GM19099 (cell line): Measurements from ENCODE around the gene PLXNA1.

Experiments used
- POLR2A ChIP-seq: IDR thresholded peaks from 3 replicates; pipeline ENCODE4 v1.6.1; 2011; ENCODE audit warnings: low read depth; ENCODE audit not compliant: insufficient read length; ENCODE audit errors: extremely low read depth

Gene PLXNA1

GRCh38 chr3:126959921-126960603 lies 22.9 kb upstream of the PLXNA1 start:
- no peak for TF ChIP-seq POLR2A

- no peak for TF ChIP-seq POLR2A
Measured at GRCh38 chr3:126960604-126960995, 22.3 kb upstream of the PLXNA1 start.

- TF ChIP-seq POLR2A = no peak
Measured at GRCh38 chr3:126961191-126961790, 21.6 kb upstream of the PLXNA1 start.

GRCh38 chr3:126961791-126962461 lies 21.0 kb upstream of the PLXNA1 start:
- TF ChIP-seq POLR2A = no peak

- TF ChIP-seq POLR2A = no peak
Measured at GRCh38 chr3:126962756-126963155, 20.2 kb upstream of the PLXNA1 start.

- TF ChIP-seq POLR2A = no peak
Measured at GRCh38 chr3:126963261-126964190, 19.4 kb upstream of the PLXNA1 start.

GRCh38 chr3:126964261-126964660 lies 18.7 kb upstream of the PLXNA1 start:
- TF ChIP-seq POLR2A = no peak

- TF ChIP-seq POLR2A = no peak
Measured at GRCh38 chr3:126964950-126965349, 18.0 kb upstream of the PLXNA1 start.

GRCh38 chr3:126965526-126966080 lies 17.3 kb upstream of the PLXNA1 start:
- no peak for TF ChIP-seq POLR2A

- no peak for TF ChIP-seq POLR2A
Measured at GRCh38 chr3:126967386-126967785, 15.5 kb upstream of the PLXNA1 start.

GRCh38 chr3:126968391-126969390 lies 14.2 kb upstream of the PLXNA1 start:
- no peak for TF ChIP-seq POLR2A

GRCh38 chr3:126969586-126969985 lies 13.3 kb upstream of the PLXNA1 start:
- TF ChIP-seq POLR2A = no peak

- TF ChIP-seq POLR2A = no peak
Measured at GRCh38 chr3:126970101-126970500, 12.8 kb upstream of the PLXNA1 start.

GRCh38 chr3:126970921-126971320 lies 12.0 kb upstream of the PLXNA1 start:
- TF ChIP-seq POLR2A = no peak
